ENCODE results near the gene ZNF41.
"Not testable (repeated sequence)": the region's sequence is repeated elsewhere in the genome, so short reads cannot be mapped to it uniquely, and the experiment has no call there.

The ZNF41 gene

DNA sequence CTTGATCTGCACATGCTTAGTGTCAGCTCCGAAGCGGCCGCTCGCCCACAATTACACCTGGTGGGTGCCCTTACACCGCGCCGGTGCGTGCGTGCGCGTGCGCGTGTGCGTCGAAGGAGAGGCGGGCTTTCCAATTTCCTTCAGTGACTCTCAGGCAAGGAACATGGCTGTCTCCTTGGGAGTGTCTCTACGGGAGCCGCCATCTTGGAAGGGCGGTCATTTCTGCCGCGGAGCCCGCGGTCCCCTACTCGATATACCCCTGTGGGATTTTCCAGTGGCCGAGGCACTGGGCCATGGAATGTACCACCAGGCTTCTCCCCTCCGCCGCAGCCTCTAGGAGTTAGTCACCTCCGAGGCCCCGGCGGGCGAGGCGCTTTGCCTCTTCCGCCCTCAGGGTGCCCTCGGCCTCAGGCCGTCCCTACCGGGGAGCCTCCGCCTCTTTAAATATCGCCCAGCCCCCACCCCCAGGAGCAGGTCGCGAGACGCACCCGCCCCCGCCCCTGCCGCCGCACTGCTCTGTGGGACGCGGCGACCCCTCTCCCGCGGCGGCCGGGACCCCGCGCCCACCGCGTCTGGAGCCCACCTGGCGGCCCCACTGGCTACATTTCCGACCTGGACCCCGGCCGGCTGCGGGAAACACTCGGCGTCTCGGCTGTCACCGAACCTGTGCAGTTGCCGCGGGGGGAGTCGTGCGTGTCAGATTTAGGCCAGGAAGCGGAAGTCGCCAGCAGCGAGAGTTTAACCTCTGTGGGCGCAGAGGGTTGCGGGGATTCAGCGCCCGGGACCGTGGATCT, at the start of gene ZNF41:
Gene ZNF41, minus strand, starts transcription at position 711 of the 794 bp plus-strand sequence. CDS start 15,741 bp downstream, outside the sequence.
- DNase-seq (ENCODE audit: low spot score): peak; percentile 86

DNA sequence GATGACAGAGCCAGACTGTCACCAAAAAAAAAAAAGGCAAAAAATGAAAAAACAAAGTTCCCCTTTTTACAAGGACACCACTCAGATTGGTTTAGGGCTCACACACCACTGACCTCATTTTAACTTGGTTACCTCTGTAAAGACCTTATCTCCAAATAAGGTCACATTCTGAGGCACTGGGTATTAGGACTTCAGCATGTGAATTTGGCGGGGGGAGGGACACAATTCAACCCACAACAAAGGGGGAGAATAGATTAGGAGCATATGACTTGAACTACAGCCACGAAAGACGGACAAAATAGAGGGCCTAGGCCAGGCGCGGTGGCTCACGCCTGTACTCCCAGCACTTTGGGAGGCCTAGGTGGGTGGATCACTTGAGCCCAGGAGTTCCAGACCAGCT, 47.0 kb upstream of the ZNF41 start:
- no peak for DNase-seq (ENCODE audit: low spot score)

DNA sequence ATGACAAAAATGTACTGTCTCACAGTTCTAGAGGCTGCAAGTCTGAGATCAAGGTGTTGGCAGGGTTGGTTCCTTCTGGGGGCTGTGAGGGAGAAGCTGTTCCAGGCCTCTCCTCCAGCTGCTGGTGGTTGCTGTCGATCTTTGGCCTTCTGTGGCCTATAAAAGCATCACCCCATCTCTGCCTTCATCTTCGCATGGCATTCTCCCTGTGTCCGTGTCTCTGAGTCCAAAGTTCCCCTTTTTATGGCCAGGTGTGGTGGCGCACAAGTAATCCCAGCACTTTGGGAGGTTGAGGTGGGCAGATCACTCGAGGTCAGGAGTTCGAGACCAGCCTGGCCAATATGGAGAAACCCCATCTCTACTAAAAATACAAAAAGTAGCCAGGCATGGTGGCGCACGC, 46.5 kb upstream of the ZNF41 start:
- no peak for DNase-seq (ENCODE audit: low spot score)

DNA sequence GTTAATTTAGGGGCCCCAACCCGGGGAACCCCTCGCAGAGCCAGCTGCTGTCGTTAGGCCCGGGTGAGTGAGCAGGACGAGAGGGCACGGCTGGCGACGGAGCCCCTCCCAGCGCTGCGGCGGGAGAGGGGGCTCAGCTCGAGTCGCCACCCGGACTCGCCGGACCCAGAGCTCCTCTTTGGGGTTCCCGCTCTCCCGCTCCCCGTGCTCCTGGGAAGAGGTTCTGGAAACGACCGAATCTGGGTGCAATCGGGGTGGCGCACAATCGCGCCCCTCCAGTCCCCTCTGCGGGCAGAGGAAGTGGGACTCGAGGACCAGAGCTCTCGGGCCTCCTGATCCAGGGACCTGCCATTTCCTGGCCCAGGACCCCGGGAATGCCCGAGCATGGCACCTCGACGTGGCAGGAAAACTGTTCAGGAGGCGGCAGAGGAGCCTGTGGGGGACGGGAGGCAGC, 40.7 kb upstream of the ZNF41 start:
- DNase-seq (ENCODE audit: low spot score): no peak

DNA sequence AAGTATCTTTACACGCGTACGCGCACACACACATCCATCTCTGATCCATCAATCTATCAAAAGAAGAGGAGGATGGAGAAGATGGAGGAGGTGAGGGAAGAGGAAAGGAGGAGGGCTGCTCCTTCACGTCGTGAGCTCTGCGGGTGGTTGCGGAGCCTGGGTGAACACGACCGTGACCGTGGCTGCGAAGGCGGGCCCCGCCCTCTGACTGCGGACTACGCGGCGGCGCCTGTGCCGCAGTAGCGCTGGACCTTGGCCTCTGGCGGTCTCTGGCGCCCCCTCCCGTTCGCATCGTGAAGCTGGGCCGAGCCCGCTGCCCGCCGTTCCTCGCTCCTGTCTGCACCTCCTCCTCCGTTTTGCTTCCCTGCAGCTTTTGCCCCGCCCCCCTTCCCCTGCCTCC, 40.3 kb upstream of the ZNF41 start:
- DNase-seq (ENCODE audit: low spot score): peak; percentile 80

DNA sequence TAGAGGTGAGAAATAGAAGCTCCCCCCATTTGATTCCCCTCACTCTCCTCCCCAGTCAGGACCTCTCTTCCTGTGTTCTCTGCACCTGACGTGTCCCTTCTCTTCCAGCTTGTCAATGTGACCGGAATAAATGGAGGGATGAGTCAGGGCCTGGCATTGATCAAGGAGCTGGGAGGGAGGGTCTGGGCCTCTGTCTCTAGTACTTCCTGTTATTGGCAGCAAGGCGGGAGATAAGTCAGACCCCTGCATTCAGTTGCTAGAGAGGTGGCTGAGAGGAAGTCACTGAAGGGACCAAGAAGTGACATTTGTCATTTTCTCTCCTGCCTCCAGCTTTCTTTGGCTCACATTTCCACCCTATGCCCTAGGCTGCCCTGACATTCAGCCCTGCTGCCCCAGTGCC, 35.1 kb upstream of the ZNF41 start:
- no peak for DNase-seq (ENCODE audit: low spot score)

DNA sequence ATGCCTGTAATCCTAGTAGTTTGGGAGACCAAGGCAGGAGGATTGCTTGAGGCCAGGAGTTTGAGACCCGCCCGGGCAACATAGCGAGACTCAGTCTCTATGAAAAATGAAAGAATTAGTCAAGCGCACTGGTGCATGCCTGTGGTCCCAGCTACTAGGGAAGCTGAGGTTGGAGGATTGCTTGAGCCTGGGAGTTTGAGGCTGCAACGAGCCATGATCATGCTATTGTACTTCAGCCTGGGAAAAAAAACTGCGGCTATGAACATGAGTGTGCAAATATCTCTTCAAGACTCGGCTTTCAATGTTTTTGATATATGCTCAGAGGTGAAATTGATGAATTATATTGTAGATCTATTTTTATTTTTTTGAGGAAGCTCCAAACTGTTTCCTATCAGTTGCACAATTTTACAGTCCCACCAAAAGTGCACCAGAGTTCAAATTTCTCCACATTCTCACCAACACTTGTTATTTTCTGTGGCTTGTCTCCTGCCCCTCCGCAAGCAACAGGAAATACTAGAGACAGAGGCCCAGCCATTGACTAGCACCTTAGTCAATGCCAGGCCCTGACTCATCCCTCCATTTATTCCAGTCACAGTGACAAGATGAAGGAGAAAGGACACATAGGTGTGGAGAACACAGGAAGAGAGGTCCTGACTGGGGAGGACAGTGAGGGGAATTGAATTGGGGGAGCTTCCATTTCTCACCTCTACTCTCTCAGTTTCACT, 33.1 kb upstream of the ZNF41 start:
- DNase-seq (ENCODE audit: low spot score): peak; percentile 3

DNA sequence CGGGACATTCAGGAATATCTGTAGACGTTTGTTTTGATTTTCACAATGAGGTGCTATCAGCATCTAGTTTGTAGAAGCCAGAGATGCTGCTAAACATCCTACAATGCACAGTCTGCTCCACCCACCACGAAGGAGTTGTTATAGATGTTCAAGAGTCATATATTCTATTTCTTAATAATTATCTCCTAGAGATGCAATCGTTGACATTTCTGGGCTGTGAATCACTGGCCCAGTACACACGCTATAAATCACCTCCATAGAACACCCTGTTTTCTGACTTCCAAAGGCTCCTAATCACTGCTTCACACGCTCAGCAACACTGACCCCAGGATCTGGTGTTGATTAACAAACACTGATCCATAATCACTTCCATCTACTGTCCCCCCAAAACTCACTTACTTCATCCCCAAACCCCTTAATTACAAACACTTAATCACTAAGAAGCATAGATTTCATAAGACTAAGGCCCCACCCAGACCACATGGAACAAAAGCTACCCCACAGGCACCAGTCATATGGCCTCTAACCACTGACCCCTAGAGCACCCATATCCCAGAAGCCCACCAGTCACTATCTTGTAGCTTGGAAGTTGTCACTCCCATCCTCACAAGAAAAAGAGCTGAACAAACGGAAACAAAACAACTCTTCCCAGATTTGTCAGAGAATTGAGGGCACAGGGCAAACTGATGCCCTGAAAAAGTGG, 31.7 kb upstream of the ZNF41 start:
- no peak for DNase-seq (ENCODE audit: low spot score)

DNA sequence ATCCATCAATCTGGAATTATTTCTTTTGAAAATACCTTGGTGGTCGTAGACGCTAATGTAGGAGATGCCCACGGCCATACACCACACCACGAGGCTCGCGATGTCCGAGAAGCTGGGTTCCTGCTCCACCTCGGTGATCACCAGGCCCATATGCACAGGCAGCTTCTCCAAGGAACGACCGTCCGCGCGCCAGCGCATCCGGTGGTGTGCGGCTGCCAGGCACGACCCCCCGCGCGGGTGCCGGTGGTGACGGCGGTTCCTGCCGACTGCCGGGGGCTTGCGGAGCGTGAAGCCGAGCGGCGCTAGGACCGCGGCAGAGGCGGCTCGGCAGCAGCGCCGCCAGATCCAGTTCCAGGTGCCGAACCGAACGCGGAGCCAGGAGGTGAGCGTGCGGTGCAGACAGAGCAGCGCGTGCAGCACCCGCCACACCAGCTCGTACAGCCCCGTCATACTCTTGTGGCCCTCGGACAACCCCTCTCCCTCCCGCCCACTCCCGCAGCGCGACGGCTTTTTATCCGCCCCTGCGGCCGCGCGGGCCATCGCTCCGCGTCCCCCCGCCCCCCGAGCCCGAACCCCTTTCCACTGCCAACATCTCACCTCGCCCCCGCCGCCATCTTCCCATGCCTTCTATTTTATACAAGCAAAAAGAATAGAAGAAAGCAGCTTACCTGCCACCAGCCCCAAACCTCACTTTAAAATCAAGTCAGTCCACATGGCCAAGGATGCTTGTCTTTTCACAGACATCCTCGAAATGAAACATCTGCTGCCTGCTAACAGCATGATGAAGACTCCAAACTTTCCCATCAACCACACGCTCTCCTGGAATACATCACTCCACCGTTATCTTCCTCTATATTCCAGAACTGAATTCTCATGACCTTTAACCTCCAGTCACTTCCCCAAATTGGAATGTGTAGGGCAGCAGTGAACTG, 30.3 kb upstream of the ZNF41 start:
- not testable (repeated sequence) for DNase-seq (ENCODE audit: low spot score)

DNA sequence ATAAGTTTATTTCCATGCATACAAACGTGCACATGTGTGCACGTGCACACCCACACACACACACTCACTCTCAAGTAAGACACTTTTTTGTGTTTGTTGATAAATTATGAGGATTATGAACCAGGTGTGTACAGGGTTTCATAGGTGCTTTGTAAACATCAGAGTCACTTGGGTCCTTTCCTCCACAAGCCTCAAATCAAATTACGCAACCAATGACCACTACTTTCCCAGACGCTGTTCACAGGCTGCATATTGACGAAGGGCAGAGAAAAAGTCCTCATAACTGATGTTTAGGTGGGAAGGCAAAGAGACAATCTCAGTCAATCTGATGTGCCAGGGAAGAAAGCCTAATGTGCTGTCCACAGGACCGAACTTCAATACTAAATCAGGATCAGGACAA, 29.4 kb upstream of the ZNF41 start:
- not testable (repeated sequence) for DNase-seq (ENCODE audit: low spot score)

DNA sequence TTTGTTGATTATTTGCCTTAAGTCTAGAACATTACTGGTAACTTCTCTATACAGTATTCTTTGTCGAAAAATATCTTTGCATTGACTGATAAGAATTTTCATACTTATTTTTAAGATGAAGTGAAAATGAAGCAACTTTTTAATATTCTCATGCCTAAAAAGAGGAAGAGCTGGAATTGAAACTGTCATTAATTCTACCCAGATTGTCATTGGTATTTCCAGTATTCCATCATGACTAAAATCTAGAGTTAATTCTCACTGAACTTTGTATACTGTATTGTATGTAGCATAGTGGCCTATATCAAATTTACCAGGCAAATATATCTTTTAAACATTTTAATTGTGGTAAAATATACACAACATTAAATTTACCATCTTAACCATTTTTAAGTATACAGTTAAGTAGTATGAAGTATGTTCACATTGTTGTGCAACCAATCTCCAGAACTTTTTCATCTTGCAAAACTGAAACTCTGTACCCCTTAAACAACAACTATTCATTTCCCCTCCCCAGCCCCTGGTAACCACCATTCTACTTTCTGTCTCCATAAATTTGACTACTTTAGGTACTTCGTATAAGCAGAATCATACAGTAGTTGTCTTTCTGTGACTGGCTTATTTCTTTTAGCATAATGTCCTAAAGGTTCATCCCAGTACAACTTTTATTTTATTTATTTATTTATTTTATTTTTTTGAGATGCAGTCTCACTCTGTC, 24.3 kb upstream of the ZNF41 start:
- no peak for DNase-seq (ENCODE audit: low spot score)

DNA sequence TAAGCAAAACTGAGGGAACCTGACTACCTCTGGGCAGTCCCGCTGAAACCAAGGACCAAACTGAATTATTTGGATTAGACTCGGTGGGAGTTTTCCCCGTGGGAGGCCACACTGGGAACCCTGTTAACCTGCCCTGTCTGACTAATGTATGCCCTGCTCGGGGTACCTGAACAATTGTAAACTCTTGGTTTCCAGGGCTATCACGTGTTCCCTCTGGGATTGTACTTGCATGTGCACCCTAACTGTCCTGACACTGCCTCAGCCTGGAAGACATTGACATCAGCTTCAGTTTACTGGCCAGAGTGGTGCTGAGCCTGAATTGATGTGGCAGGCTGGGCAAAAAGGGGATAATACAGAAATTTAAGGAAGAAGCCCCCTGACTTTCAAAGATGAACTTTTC, 20.1 kb upstream of the ZNF41 start:
- no peak for DNase-seq (ENCODE audit: low spot score)

DNA sequence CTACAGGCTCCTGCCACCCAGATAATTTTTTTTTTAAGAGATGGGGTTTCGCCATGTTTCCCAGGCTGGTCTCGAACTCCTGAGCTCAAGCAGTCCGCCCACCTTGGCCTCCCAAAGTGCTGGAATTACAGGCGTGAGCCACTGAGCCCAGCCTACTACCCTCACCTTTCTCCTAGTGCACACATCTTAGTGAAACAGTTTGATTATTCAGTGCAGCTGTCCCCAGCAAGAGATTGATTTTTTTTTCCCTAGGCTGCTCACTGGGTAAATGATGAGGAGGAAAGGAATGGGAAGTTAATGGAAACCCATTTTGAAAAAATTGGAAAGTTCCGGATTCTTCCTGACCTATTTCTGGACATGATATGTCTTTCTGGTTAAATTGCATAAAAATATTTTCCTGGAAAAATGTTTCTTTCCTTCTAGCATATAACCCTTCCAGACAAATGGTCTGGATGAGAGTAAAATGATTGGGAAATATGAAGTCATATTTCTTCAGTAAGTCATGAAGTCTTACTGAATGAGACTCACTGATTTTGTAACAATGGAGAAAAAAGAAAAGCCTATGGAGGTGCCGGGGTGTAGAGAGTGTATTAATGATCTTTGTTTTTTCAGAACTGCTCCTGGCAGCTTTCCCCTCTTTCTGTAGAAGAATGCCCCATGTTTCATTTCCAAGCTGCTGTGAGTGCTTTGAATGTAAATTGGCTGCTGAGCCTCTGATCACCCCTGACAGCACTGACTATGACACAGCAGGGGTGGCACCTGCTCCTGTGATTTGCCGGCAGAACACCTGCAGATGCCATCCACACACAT, 19.5 kb upstream of the ZNF41 start:
- no peak for DNase-seq (ENCODE audit: low spot score)

DNA sequence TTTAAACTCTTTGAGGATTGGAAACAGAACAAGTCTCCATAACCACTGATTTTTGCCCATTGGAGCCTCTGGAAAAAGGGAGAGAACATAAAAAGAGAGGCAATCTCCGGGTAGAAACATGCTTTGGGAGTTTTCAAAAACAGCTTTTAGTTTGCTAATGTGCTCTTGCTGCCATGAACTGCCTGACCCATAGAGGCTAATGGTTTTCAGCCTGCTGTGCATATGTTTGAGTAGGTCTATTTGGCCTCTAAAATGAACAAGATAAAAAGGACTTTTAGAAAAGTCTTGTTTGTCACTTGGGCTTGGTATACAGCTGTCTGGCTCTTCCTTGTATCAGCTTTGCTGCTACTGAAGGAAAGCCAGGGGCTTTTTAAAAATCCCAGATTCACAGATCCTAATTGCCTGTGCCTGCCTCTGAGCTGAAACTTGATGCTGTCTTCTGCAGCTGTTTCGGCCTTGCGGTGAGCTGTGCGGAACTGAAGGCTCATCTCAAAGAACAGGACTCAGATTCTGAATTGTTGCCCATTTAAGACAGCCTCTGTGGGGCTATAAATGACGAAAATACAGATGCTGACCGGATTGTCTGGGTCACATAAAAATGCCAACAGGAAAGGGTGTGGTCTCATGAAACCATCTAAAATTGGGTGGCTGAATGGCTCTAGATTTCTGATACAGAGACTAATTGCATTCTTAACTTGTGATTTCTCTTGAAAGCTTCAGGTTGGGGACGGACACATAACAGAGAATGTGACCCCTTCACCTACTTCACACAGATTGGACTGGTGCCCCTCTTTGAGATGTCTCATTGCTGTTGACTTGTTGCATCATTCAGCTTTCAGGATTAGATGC, 18.4 kb upstream of the ZNF41 start:
- no peak for DNase-seq (ENCODE audit: low spot score)

DNA sequence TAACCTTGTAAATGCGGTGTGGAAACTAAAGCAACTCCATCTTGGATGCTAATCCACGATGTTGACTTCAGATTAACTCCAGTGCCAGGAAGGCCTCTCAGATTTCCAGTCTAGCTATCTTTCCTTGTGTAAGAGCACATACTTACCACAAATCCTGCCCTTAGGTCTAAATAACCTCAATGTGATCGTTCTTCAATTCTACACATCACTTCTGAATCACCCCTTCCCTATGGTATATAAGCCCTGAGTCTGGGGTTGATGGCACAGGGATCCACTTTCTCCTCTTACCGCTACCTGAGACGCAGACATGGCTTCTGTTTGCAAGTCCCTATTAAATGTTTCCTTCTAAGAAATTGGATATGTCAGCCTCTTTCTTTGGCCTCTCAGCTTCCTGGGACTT, 17.5 kb upstream of the ZNF41 start:
- no peak for DNase-seq (ENCODE audit: low spot score)

DNA sequence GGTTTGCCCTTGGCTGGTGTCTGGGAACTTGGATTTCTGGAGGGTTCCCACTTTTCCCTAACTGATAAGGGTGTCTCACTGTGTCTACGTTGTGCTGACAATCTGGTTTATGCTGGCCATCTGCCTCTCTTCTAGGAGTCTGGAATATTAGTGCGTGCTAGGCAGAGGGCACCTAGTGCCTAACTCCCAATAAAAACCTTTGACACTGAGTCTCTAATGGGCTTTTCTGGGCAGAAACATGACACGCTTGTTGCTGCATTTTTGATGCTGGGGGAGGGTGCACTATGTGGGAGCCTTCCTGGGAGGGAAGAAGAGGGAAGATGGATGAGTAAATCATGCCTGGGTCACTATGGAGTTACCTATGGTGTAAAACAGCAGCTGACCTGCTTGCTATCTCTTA, 16.3 kb upstream of the ZNF41 start:
- no peak for DNase-seq (ENCODE audit: low spot score)

DNA sequence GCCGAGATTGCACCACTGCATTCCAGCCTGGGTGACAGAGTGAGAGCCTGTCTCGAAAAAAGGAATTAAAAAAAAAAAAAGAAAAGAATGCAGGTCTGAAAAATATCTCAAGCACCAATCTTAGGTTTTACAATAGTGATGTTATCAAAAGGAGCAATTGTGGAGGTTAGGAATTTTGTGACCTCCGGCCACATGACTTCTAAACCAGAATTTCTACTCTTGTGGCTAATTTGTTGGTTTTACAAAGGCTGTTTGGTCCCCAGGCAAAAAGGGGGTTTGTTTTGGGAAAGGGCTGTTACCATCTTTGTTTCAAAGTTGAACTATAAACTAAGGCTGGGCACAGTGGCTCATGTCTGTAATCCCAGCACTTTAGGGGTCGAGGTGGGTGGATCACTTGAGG, 15.4 kb upstream of the ZNF41 start:
- no peak for DNase-seq (ENCODE audit: low spot score)

DNA sequence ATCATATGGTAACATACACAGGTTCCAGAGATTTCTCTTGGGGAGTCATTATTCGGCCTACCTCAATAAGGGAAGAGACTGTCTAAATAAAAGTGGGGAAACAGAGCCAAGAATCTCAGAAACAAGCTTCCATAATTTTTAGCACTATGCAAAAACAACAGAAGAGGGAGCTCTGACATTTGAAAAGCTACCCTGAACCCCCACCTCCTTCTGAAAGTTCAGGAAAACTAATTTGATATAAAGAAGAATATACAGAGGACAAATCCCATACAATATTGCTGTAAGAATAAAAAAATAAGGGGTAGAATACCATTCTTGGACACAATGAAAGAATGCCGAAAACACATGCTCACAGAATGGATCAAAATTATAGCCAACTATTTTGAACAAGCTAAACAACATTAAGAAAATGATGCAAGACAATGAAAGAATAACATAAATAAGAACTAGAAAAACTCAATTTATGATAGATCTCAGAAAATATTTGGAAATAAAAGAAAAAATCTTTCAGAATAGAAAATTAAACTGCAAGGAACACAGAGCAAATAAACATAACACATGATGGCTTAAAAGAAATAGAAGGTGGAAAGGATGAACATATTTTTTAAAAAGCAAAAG, 14.4 kb upstream of the ZNF41 start:
- DNase-seq (ENCODE audit: low spot score): no peak

DNA sequence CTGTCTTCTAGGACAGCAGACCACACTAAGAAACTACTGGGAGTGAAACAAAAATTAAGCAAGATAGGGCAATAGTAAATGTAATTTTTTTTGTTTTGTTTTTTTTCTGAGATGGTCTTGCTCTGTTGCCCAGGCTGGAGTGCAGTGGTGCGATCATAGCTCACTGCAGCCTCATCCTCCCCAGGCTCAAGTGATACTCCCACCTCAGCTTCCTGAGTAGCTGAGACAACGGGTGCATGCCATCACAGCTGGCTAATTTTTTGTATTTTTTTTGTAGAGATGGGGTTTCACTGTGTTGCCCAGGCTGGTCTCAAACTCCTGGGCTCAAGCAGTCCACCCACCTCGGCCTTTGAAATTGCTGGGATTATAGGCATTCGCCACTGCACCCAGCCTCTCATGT, 9.1 kb upstream of the ZNF41 start:
- DNase-seq (ENCODE audit: low spot score): not testable (repeated sequence)
